Measurements from ENCODE around the gene ARHGAP33.

ARHGAP33 gene

DNA sequence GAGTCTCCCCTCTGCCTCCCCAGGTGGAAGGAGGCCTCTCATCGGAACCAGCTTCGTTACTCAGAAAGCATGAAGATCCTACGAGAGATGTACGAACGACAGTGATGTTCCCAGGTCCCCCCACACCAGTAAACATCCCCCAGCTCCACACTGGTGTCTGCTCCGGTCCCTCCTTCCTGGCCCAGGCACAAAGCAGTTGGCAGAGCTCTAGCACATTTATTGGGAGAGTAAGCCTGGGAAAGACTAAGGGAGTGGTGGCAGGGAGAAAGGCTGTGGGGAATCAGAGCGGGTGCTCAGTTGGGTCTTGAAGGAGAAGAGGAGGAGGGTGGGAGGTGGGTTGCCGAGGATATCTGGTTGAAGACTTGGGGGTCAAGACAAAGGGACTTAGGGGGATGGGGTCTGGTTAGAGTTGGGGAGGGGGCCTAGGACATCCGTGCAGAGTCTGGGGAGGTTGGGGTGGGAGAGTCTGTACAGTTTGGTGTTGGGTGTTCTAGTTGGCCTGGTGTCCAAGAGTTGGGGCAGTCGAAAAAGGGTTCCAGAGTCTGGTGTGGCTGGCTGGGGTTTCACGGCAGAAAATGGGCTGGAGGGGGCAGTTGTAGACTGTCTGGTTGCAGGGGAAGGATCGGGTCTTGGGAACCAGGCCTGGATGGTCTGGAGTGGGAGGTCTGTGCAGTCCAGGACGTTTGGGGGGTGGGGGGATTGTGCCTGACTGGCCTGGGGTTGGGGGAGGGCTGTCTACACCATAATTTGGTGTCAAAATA is 20.8 kb upstream of the ARHGAP33 start:
- H3K4me3 ChIP-seq (ENCODE audit: low read depth, low read length) = no peak overlapping the region
- TF ChIP-seq, protein P1, sequence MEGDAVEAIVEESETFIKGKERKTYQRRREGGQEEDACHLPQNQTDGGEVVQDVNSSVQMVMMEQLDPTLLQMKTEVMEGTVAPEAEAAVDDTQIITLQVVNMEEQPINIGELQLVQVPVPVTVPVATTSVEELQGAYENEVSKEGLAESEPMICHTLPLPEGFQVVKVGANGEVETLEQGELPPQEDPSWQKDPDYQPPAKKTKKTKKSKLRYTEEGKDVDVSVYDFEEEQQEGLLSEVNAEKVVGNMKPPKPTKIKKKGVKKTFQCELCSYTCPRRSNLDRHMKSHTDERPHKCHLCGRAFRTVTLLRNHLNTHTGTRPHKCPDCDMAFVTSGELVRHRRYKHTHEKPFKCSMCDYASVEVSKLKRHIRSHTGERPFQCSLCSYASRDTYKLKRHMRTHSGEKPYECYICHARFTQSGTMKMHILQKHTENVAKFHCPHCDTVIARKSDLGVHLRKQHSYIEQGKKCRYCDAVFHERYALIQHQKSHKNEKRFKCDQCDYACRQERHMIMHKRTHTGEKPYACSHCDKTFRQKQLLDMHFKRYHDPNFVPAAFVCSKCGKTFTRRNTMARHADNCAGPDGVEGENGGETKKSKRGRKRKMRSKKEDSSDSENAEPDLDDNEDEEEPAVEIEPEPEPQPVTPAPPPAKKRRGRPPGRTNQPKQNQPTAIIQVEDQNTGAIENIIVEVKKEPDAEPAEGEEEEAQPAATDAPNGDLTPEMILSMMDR (IDR thresholded peaks at IDR 0.05; ENCODE audit: borderline replicate concordance, insufficient read depth, low read depth, low read length) = no peak

DNA sequence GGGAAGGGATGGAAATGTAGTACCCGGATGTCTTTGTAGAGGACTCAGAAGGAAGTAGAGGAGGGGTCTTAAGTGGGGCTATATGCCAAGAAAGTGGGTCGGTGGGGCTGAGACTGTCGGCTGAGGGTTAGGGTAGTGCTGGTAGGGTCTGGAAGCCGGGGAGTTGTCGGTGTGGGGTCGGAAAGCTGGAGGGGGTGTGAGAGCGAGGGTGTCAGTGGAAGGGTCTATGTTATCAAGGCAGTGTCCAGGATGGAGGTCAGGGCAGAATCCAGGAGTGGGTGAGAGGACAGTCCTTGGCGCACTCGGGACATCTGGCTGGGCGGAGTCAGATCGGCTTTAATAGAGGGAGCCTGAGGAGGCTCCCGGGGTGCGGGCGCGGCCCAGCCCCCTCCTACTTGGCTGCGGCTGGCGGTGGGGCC is 20.2 kb upstream of the ARHGAP33 start:
- TF ChIP-seq, protein P1 (IDR thresholded peaks at IDR 0.05; ENCODE audit: borderline replicate concordance, insufficient read depth, low read depth, low read length) = no peak
- H3K4me3 ChIP-seq (ENCODE audit: low read depth, low read length) = no peak overlapping the region

DNA sequence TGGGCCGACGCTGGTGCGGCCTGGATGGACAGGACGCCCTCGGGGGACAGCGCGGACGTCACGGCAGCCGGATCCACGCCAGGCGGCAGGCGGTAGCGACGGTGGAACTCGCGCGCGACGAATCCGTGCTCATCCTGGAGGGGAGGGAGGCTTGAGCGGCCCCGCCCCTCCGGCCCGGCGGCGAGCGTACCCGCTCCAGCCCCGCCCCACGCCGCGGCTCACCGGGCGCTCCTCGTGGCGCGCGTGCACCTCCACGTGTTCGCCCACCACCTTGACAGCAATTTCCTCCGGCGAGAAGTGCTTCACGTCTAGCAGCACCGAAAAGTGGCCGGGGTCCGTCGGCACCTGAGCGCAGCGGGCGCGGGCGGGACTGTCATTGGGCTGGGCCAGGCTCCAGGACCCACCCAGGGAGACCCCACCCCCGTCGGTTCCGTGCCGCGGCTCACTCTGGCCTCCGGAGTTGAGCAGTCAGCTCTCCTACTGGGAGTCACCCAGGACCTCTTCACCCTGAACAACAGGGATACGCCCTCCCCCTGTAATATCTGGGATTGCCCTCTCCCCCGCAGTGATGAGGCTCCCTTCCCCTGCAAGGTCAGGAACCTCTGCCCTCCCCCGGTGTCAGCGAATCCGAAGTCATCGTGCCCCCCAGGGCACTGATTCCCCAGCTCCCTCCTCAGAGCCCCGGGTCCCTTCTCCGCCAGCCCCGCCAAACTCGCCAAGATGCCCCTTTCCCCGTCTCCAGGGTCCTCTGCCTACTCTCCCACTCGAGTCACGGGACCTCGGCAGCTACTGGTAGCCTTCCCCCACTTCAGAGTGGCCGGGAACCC is 19.6 kb upstream of the ARHGAP33 start:
- TF ChIP-seq, protein P1 (IDR thresholded peaks at IDR 0.05; ENCODE audit: borderline replicate concordance, insufficient read depth, low read depth, low read length) = no peak
- H3K4me3 ChIP-seq (ENCODE audit: low read depth, low read length) = no peak overlapping the region

GRCh38 chr19:35756377-35757230 is 18.8 kb upstream of the ARHGAP33 start, which contains the start of gene HSPB6:
HSPB6 (minus strand) TSS chr19:35757029; CDS start chr19:35757008, 21 bp downstream.
- peak within 1 kb of the TSS; percentile 90 for H3K4me3 ChIP-seq (ENCODE audit: low read depth, low read length)
- TF ChIP-seq, protein P1 (IDR thresholded peaks at IDR 0.05; ENCODE audit: borderline replicate concordance, insufficient read depth, low read depth, low read length) = no peak

GRCh38 chr19:35757231-35757748 is 18.1 kb upstream of the ARHGAP33 start:
- peak overlapping the region; percentile 90 for H3K4me3 ChIP-seq (ENCODE audit: low read depth, low read length)

More at GRCh38 chr19:35757231-35757748, 18.1 kb upstream of the ARHGAP33 start:
- TF ChIP-seq, protein P1 (IDR thresholded peaks at IDR 0.05; ENCODE audit: borderline replicate concordance, insufficient read depth, low read depth, low read length) = no peak

Measured in GM12875 (cell line).